Stimulated activated CD4-positive, alpha-beta T cell treated with anti-CD3 and anti-CD28 coated beads, Interleukin-1b, Interleukin-23, amount 100 ng/mL, for 24 hours (primary cell): ENCODE results near the gene LHPP.

ENCODE experiments used
- DNase-seq, 4 experiments: peaks; one replicate each; pipeline ENCODE4 v3.0.0-alpha.2; 2020; ENCODE audit warnings: low read depth in 4 of 4, low spot score in 1 of 4

LHPP gene

DNA sequence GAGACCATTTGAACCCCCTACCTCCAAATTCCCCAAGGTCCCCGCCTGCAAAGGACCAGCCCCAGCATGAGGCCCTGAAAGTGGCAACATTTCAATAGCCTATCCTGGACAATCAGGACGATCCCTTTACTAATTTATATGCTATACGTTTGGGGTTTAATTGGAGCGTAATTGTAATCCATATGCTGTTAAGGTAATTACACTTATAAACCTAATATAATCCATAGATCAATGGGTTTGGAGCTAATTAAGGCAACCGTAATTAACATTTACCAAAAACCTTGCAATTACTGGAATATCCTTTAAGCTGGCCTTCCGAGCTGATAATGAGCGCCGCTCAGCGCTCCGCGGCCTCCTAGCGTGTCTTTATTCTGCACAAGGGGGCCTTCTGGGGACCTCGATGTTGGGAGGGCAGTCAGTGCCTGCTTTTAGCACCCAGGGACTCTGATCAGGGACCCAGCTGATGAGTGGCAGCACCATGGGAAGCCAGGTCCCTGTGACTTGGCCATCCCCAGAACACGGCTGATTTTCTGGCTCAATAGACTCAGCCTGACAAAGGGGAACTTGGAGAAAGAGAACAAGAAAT lies 91.2 kb downstream of the LHPP start:
- no peak for DNase-seq

DNA sequence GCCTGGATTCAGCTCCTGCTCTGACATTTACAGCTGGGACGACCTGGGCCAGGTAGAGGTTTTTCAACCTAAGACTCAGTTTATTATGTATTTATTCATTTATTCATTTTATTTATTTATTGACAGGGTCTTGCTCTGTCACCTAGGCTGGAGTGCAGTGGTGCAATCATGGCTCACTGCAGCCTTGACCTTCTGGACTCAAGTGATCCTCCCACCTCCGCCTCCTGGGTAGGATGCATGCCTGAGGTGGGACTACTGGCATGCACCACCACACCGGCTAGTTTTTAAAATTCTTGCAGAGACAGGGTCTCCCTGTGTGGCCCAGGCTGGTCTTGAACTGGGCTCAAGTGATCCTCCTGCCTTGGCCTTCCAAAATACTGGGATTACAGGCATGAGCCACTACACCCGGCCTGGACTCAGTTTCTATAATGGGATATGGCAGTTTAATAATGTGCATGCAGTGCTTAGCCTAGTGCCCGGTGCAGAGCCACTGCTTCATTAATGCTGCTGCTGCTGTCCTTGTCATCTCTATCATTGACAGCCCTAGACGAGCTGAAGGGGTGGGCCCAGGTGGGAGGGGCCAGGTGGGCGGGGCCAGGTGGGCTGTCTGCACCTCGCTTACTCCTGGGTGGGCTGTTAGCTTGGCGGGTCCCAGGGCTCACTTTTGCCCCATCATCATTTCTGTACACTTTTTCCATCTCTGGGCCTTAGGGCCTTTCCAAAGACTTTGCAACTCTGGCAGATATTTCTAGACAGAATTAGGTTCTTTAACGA lies 92.6 kb downstream of the LHPP start:
- no peak for DNase-seq

DNA sequence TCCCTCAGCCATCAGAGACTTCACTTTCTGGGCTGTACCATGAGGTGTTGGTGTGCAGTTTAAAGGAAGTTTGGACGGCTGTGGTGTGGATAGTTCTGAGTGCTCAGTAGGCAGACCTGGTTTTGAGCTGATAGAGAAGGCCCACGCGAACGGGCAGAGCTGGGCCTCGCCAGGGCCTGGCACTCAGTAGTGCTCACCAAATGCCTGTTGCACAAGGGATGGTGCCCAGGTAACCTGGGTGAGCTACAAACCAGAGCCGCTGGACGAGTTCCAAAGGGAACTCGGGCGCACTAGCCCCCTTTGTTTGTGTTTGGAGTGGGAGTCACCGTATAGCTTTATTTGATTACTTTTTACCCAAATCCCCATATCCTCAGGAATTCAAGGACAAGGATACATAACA lies 95.5 kb downstream of the LHPP start:
- no peak for DNase-seq

DNA sequence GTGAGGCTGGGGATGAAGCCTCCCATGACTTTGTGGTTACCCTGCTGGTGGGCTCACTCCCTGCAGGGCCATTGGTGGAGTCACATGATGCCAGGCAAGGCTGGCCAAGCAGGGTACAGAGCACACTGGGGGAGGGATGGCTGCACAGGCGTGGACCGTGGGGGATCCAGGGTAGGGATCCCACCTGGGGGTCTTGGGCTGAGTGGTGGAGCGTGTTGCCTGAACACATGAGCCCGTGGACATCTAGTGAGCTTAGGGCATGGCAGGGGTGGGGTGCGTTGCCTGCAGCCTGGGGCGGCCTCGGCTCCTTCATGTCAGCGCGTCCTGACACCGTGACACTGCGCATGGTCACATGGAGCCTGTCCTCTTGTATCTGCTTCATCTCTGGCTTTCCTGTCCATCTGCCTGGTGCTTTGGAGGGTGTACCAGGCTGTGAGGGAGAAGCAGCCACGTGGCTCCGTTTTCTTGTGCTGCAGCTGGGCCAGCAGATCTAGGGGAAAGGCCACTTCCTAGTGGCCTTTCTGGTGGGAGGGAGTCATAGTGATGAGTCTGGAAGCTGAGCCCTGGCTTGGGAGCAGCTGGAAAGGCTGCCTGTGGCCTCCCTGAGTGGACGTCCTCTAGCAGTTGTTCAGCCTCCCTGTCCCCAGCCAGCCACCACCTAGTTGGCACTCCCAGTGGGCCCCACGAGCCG lies 96.2 kb downstream of the LHPP start:
- no peak for DNase-seq

DNA sequence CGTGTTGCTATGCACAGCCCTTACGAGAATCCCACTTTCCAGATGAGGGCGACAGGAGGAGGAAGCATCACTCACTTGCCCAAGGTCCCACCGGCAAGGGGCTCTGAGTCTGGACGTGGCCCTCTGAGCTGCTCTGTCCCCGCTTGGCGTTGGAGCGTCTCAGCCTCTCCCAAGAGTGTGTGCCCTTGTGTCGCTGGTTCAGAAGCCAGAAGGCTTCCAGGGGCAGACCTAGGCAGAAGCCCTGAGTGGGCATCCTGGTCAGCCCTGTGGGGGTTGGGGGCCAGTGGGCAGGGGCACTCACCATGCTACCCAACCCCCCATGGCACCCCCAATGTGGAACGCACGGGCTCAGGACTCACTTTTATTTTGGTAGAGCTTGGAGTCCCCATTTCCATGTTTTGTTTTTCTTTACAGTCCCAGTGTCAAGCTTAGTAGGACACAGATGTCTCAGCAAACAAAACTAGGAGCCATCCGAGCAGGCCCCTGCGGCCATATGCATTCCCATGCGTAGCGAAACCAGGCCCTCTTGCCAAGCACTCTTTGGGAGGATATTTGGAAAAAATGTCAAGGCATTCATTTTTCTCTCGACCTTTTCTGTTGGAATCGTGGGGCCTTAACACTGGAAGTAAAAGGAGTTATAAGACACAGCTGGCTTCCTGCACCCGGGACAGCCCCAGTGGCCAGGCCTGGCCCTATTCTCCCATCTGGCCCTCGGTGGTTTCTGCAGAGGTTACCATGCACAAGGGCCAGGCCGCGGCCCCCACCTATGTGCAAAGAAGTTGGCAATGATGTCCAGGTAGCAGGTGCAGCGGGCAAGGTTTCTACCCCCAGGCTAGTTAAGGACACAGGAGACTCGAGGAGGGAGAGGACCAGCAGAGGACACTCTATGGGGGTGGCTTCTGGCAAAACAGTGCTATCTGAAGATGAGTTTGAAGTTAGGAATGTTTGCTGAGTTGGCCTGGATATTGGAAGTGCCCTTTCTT lies 97.0 kb downstream of the LHPP start:
- DNase-seq, result no peak

DNA sequence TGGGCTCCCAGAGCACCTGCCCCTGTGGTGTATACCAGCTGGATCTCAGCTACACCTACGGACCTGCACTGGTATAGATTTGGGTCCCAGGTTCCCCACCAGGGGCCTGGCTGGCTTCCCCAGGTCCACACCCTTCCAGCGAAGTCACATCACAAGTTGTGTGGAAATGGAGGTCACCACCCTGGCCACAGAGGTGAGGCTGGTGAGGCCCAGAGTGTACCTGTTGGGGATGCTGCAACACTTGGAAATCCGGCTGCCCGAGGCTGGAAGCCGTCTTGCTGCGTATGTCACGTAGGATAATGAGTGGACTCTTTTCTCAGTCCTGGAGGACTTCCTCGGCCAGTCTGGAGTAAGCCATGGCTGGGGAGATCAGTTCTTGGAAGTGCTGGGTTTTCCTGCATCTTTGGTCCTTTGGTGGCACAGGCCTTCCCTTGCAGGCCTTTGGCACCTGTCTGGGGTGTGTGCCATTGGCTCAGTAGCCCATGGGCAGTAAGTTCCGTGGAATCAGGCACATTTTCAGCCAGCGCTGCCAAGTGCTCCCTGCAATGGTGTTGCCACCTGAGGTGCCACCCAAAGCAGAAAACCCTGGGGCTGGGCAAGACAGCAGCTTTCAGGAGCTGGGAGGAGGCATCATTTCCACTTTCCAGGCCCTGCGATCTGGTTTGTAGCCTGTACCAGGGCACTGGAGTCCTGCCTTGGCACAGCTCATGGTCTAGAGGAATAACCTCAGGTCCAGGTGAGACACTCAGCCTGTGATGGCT lies 97.9 kb downstream of the LHPP start:
- DNase-seq, result no peak

DNA sequence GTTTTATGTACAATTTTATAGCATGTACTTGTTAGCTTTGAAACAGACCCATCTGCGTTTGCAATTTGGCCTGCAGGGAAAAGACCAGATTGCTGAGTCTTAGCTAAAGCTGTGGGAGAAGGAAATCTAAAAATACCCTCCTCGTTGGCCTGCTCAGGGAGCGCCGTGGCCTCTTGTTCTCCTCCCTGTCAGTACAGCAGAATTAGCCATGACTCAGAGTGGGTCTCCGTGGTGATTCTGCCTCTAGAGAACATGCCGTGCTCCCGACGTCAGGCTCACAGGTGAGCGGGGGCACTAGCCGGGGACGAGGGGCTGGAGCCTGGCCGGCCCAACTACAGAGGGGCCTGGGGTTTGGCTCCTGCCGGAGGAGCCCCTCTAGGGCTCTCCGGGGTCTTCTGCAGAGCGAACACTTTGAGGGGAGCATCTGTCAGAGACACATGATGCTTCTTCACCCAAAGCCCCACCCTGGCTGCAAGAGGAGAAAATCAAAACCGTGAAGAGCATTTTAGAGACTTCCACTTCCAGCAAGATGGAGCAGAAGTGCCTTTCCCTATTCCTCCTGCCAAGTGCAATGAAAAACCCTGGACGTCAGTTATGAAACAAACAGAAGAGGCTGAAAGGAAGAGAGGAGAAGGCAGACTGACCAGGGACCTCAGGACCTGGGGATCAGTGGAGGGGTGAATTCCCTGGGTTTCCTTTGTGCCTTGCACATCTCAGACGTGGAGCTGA lies 98.9 kb downstream of the LHPP start:
- DNase-seq, result no peak

DNA sequence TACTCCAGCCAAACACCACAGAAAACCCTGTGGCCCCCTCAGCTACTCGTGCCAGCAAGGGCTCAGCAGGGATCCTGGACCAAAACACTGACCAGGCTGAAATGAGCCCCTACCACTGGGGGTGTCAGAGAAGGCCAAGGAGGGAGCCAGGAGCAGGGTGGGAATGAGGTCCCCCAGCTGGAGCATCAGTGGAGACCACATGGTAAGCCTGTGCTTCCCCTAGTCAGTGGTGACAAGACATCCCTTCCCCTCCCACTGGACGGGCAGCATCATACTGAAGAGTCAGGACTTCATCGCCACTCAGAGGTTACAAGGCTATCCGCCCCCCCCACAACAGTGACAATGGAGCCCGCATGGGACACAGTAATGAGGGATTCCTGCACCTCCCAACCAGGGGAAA lies 99.6 kb downstream of the LHPP start:
- no peak for DNase-seq

DNA sequence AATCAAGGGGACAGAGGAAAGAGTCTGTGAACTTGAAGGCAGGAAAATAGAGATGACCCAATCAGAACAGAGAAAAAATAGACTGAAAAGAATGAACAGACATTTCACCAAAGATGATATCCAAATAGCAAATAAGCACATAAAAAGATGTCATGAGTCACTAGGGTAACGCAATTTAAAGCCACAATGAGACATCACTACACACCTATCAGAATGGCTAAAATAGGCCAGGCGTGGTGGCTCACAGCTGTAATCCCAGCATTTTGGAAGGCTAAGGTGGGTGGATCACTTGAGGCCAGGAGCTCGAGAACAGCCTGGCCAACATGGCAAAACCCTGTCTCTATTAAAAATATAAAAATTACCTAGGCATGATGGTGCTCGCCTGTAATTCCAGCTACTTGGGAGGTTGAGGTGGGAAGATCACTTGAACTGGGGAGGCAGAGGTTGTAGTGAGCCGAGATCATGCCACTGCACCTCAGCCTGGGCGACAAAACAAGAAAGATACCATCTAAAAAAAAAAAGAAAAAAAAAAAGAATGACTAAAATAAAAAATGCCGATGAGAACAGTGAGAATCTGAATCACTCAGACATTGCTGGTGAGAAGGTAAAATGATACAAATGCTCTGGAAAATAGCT lies 100.9 kb downstream of the LHPP start:
- DNase-seq, result no peak

DNA sequence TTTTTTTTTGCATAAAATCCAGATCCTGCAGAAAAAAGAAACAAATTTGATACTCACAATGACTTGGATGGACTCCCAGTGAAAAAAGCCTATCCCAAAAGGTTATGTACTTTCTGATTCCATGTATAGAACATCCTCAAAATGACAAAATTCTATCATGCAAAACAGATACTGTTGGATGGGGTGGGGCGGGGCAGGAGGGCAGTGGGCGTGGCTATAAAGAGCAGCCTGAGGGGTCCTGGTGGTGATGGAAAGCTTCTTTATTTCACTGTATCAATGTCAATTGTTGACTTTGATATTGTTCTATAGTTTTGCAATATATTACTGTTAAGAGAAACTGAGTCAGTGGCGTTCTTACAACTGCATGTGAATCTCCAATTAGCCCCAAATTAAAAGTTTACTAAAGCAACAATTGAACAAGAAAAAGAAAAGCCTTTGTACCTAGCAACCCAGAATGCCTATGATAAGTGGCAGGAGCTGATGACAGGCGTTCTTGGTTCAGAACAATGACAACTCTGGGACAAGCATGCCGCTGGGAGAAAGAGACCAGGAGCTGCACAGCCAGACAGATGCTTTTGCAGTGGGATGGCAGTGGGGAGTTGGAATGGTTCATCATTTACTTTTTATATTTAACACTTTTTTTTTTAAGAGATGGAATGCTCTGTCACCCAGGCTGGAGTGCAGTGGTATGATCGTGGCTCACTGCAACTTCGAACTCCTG lies 101.9 kb downstream of the LHPP start:
- no peak for DNase-seq

DNA sequence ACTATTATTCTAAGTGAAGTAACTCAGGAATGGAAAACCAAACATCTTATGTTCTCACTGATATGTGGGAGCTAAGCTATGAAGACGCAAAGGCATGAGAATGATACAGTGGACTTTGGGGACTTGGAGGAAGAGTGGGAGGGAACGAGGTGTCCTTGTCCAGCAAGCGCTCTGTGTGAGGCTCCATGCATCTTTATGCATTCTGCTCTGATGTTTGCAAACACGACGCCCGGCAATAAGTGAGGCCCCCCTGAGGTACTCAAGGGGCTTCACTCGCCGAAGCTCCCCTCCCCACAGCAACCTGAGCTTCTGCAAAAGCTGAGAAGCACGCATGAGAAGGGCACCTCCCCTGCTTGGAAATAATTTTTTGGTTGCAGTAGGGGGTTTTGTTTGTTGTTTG lies 103.3 kb downstream of the LHPP start:
- DNase-seq, result no peak

DNA sequence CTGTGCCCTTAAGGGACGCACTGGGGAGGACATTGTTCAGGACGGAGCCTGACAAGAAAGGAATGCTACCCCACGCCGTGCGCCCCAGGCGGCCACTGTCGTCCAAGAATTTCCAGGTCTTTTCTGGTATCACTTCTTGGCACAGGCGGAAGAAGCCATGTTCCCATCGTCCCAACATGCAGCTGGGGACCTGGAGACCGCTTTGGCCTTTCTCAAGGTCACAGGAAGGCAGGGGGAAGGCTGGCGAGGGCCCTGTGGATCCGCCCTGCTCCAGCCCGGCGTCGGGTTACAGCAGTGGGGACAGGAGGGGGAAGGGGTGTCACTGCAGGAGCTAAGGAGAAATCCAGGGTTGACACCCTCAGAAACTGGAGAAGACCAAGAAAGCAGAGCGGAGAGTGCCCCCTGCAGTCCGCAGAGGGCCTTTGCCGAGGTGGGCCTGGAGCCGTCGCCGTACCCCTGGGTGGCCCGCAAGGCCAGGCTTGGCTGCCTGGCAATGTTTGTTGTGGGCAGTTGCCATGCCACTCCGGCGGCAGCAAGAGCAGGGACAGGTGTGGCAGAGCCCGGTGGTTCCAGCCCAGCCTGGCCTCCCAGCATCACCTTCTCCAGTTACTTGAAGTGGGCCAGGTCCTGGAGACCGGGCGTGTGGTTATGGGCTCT lies 104.1 kb downstream of the LHPP start:
- DNase-seq, result no peak

DNA sequence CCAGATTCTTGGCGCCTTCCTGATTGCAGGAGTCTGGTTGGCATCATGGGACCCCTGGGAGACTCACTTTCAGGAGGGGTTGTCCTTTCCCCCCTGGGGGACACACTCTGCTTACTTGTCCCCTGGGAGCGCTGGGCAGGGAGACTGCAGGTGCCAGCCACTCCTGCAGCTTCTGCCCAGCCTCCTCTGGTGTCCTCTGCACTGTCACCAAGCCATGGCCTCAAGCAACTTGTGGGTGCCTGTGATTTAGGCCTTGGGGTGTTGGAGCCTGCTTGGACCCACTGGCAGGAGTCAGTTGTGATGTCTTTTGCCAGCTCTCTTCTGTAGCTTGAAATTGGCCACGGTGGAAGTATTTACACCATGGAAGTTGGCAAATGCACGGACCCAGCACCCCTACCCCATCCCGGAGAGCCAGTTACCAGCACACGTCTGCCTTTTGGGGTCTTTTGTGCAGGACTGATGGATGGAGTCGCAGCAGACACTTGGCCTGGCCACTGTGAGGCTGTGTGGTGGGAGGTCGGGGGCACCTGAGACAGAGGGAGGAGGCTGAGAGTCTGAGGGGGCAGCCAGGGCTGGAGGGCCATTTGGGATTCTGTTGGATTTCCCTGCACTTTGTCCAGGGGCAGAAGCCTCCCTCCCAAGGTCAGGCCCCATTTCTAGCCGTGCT lies 104.7 kb downstream of the LHPP start:
- no peak for DNase-seq

DNA sequence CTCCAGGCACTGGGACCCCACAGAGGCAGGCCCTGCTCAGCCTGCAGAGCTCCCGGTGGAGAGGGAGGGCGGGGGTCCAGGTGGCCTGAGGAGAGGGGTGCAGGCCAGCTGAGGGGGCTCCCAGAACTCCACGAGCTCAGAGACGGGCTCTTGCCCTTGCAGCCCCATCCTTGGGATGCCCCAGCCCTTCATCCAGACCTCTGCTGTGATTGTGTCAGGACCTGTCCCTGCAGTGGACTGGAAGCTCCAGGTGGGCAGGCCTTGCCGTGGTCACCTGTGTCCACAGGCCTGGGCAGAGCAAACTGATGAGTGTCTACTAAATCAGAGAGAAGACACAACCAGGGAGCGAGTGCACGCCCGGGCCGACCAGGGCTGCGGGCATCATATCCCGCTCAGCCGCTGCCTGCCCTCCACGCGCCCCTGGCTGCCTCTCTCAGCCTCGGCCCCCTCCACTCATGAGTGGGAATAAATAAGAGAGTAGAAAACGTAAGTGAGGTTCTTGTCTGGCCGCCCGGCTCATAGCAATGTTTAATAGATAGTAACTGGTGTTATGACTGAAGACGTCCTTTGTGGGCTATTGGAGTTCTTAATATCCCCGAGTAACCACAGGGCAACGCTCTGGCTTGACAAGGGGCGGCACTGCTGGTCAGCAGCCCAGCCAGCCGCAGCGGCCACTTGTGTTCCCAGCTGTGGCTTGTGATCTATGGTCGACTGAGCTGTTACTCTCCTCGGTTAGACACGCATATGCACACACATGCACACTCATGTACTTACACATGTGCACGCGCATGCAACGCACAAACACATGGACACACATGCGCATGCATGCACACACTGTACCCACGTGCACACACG lies 105.6 kb downstream of the LHPP start:
- no peak for DNase-seq

DNA sequence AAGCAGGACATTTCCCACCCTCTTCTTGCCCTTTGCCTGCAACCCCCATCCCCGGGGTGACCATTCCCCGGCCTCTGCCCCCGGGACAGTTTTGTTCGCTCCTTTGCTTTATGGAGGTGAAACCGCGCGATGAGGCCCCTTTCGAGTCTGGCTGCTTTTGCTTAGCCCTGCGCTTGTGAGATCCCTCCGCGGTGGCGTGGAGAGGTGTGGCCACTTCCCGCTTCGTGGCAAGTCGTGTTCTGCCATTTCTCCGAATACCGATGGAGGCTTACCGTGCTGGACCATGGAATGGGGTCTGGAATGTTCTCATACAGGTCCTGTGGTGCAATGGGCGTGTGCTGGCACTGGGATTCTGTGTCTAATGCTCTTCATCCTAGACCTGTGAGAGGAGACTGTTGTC lies 106.7 kb downstream of the LHPP start:
- DNase-seq, result no peak

DNA sequence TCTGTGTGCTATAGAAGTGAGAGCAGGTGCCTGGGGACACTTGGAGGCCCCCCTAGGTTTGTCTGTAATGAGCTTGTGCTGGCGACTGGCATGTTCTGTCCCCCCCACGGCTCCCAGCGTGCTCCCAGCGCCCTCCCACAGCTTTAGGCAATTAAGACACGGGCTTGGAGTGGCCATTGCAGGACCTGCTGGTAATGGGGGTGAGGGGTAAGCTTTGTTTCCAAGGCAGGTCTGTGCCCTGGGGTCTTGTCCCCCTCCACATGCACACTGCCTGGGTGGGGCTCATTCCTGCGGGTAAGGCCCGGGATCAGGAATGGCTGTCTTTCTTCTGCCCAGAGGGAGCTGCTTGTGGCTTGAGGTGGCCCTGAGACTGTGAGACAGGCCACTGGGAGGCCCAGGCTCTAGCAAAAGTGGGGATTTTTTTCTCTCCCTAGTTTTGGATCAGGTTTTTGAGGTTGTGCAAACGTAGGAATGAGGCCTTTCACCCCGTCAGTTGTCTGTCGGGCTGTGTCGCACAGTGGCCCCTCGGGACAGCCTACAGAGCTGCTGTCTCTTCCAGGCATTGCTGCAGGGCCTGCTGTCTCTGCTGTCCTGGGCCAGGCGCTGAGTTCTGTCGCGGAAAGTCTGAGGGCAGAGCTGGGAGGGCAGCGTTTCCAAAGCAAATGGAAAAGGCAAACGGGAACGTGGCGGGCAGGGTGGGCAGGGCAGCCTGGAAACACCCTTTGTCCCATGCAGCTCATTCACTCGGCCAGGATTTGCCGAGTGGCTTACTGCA lies 107.4 kb downstream of the LHPP start:
- DNase-seq, result no peak
